NCI-H226 (cell line): Measurements from ENCODE around the gene IL17A.

Source experiments
- DNase-seq: peaks from one replicate; pipeline ENCODE4 v3.0.0-alpha.2; 2015

IL17A gene

GRCh38 chr6:52186075-52186474 lies at the start of gene IL17A:
IL17A (plus strand) TSS chr6:52186375; CDS start chr6:52186432, 57 bp downstream.
- no peak for DNase-seq

- no peak for DNase-seq
Measured at GRCh38 chr6:52136934-52137467, 49.2 kb upstream of the IL17A start.

- DNase-seq = no peak
Measured at GRCh38 chr6:52138284-52138683, 47.9 kb upstream of the IL17A start.

DNA sequence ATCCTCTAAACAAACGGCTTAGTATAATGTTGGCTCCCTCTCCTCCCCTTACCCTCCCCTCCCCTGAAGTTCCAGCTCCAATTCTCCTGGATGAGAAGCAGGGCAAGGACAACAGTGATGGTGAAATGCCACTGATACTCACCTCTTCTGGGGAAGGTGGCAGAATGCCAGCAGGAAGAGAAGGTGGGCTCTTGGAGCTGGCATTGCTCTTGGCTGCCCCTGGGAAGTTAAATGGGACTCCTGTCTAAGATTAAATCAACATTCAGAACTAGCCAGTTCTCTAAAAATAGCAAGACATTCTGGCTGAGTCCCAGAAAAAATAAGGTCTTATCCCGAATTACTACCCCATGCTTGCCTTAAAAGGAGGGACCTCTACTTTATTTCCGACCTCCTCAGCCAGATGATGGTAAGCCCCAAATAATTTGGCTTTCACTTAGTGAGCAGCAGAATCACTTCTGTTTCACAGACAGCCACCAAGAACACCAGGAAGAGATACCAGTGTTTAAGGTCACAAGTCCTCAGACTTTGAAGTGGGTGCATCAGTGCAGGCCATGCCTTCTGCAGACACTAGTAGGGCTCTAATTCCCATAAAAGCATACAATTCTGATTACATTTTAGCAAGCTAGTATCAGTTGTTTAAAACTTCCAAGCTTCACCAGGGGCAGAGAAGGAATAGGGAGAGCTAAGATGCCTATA lies 46.0 kb upstream of the IL17A start:
- no peak for DNase-seq

DNA sequence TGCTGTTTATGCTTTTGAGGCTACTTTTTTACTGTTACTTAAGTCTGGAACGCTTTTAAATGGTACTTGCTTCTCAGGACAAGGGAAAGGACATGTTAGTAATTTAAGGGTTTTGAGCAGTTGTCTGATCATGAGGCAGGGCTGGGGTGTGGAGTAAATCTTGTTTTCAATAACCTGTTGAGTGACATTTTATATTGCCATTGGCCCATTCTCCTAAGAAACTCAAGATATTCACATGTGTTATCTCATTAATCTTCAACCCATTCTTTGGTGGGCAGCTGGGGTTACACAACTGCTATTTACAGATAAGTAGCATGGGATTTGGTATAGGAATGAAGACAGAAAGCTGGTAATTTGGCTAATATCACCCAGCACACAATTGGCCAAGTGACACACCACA lies 44.6 kb upstream of the IL17A start:
- DNase-seq = no peak

- no peak for DNase-seq
Measured at GRCh38 chr6:52142556-52142955, 43.6 kb upstream of the IL17A start.

GRCh38 chr6:52143551-52143950 lies 42.6 kb upstream of the IL17A start:
- no peak for DNase-seq

DNA sequence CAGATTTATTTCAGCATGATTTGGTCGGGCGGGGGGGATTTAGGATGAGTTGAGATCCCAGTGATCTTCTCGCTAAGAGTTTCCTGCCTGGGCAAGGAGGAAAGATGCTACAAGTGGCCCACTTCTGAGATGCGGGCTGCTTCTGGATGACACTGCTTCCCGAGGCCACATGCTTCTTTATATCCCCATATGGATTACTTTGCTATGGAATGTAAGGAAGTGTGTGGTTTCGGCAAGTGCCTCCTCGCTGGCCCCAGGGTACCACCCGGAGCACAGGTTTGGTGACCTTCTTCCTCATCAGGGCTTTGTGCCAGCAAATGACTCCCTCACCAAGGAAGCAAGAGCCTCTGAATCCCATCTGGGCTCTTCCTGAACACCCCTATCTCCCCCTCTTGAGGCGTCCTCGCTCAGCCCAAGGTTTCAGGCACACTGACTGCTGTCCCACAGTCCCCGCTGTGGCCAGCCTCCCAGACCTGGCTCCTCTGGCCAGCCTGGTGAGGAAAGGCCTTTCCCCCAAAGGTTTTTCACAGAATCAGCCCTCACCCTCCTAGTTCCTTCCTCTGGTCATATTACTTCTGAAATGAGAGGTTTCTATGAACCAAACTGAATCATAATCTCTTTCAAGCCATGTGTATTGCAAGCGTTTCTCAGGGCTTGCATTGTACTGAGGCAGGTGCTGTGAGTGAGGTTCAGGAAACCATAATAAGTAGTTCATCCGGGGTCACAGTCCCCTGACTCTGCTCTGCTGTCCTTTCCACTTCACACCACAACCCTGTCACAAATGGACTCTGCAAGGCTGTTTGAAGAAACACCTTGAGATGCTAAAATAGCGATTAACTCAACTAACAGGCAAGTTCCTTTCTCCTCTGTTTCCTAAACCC lies 41.7 kb upstream of the IL17A start:
- no peak for DNase-seq

DNA sequence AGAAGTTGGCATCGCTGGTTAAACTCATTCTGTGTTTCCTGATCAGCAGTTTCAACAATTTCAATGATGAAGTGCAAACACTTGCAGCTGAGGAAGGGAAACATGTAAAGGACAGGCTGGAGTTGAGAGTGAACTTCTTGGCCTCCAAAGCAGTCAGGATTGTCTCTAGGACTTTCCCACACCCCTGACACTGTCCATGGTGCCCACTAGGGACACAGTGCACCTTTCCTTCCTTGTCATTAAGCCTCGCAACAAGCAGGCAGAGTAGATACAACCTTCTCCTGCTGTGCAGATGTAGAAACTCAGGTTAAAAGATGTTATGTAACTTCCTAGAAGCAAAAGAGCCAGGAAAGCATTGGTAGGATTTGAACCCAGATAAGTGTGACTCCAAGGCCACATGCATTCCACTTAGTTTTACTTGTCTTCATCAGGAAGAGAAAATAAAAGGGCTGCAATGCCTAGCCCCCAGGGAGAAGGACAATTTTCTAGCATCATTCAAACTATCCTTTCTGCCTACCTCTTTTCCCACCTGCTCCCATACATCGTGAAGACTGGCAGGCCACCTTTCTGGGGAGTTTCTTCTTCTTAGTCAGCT lies 39.2 kb upstream of the IL17A start:
- no peak for DNase-seq

GRCh38 chr6:52149076-52149475 lies 37.1 kb upstream of the IL17A start:
- DNase-seq = no peak

DNA sequence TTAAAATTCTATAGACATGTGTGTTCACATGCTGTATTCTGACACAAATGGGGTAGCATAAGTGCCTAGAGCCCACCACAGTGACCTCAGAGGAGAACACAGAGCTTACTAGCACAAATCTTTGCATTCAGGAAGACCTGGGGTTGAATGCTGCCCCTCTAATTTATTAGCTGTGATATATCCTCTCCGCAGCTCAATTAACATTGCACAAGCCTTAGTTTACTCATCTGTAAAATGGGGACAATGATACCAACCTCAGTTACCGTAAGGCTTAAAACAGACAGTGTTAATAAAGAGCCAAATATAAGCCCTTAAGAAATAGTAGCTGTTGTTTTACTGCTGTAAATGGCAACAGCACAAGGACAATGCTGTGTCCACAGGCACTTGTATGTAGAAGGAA lies 36.2 kb upstream of the IL17A start:
- no peak for DNase-seq

DNA sequence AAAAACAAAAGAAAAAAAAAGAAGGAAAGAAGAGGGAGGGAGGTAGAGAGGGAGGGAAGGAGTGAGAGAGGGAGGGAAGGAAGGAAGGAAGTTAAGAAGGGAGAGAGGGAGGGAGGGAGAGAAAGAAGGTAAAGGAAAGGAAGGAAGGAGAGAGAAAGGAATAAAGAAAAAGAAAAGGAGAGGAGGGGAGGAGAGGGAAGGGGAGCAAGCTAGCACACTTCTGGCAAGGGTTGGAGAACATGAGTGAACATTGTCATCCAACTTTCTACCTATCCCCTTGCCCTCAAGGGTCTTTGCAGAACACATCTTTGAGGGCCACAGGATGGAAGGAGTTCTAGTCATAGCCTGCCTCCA lies 34.1 kb upstream of the IL17A start:
- no peak for DNase-seq

- no peak for DNase-seq
Measured at GRCh38 chr6:52152711-52153160, 33.4 kb upstream of the IL17A start.

DNA sequence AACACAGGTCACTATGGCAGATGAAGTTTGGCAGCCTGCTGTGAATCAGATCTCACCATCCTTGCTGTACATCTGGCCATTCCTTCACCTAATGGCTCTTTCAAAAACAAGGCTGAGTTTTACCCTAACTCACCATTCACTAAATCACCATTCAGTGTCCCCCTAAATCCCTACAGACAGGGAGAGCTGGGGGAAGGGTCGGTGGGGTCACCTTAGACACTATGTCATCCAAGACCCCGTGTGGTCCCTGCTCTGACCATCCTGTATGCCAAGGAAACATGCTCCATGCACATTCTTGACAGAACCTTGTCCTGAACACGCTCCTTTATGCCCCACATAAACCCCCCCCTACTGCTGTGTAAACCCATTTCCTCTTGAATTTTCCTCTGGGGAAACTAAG lies 31.8 kb upstream of the IL17A start:
- no peak for DNase-seq

DNA sequence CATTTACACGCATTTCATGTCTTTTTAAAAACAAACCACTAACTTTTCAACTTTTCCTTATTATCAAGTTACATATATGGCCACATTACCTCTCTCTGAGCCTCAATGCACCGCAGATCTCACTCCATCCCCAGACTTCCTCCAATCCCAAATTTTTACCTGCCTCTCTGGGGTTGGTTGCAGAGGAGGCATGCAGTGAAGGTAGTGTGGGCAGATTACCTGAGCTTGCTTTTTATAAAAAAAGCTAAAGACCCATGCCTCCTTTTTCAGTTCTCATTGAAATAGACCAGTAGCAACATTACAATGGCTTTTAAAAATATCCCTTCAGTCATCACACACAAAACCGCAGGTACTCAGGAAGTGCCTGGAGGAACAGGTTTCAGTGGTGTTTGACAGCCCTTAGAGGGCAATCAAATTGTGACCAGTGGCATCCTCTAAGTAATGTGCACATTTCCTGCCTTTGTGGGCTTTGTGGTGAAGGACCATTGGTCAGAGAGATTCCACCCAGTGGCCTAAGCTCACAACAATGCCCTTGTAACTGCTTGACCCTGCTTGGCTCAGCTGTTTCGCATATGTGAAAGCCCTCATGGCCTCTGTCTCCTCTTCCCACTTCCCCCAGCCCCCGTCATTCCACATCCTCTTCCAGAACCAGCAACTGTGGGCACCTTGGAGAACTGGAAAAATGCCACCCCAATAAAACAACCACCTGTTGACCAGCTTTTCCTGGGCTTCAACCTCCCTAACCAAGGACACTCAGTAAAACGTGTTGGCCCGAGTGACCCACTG lies 30.2 kb upstream of the IL17A start:
- DNase-seq = no peak

GRCh38 chr6:52157301-52157941 lies 28.8 kb upstream of the IL17A start:
- no peak for DNase-seq

DNA sequence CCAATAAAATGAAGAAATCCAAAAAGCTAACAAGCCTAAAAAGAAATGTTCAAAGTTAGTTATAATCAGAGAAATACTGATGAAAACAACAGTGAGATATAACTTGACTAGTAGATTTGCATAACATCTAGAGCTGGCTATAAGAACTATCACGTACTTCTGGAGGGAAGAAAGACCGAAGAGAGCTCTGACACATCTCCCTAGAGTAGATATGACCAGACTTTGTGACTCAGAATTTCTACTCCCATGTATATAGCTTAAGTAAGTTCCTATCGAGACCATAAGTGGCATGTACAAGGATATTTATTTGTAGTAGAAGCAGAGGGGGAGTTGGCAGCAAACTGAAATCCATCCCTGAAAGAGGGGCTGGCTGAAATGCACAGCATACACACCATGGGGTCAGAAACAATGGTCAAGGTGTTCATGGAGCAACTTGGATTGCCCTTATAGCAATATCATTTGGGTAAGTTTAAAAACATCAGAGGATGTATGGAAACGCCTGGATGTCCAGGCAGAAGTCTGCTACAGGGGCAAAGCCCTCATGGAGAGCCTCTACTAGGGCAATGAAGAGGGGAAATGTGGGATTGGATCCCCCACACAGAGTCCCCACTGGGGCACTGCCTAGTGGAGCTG lies 25.6 kb upstream of the IL17A start:
- no peak for DNase-seq

GRCh38 chr6:52161689-52162438 lies 24.3 kb upstream of the IL17A start:
- DNase-seq = no peak

DNA sequence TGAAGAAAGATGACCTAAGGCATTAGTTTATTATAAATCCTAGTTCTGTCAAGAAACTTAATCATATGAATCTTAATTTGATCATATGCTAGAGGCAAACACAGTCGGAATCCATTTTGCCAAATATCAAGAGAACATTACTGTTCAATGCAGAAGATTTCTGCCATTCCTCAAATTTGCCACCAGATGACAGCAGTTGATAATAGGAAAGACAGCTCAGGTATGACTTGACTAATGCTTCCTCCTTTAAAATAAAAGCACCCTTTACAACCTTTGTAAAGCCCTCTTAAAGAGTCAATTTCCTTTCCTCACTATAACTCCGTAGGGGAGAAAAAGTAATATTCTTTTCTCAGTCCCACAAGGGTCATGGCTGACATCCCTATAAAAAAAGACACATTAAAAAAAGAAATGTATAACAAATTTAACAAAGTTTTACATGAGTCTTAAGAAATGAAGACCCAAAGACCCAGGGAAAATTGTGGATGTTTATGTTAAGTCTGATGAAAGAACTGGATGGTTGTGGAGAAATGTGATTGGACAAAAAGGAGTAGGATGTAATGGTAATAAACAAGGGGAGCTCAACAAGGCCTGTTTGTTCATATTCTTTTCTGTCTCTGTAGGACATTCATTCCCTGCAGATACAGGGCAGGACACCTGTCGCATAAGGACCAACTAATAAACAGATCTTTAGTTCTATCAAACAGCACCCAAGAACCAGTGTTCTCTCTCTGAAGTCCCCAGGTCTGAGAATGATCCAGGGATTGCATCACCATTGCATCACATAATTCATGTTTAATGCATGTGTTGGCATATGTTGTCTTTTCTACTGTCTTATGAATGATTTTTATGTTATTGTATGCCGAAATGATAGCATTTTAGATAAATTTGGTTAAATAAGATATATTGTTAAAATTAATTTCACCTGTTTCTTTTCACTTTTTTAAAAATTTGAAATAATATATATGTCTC lies 23.0 kb upstream of the IL17A start:
- DNase-seq = no peak
